ENCODE measurements around the gene POLR2I.
A peak's percentile ranks its signal among the peaks of the same experiment; 100 is the strongest.
"Not testable (repeated sequence)": the region's sequence is repeated elsewhere in the genome, so short reads cannot be mapped to it uniquely, and the experiment has no call there.

POLR2I gene

DNA sequence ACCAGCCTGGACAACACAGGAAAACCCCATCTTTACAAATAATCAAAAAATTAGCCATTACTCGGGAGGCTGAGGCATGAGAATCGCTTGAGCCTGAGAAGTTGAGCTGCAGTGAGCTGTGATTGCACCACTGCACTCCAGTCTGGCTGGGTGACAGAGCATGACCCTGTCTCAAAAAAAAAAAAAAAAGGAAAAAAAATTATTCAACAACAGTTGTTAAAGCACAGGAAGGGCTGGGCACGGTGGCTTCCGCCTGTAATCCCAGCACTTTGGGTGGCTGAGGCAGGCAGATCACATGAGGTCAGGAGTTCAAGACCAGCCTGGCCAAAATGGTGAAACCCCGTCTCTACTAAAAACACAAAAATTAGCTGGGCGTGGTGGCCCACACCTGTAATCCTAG lies 16.5 kb upstream of the POLR2I start:
- not testable (repeated sequence) for DNase-seq

- no peak for DNase-seq
Measured at GRCh38 chr19:36128392-36128736, 13.7 kb upstream of the POLR2I start.

DNA sequence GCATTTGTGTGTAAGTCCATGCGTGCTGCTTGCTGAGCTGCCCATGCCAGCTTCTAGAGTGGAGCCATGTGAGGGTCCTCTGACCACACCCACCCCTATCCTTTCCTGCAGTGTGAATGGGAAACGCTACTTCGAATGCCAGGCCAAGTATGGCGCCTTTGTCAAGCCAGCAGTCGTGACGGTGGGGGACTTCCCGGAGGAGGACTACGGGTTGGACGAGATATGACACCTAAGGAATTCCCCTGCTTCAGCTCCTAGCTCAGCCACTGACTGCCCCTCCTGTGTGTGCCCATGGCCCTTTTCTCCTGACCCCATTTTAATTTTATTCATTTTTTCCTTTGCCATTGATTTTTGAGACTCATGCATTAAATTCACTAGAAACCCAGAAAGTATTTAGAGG lies 10.9 kb upstream of the POLR2I start:
- DNase-seq, result no peak

- no peak for DNase-seq
Measured at GRCh38 chr19:36121486-36122124, 6.9 kb upstream of the POLR2I start.

DNA sequence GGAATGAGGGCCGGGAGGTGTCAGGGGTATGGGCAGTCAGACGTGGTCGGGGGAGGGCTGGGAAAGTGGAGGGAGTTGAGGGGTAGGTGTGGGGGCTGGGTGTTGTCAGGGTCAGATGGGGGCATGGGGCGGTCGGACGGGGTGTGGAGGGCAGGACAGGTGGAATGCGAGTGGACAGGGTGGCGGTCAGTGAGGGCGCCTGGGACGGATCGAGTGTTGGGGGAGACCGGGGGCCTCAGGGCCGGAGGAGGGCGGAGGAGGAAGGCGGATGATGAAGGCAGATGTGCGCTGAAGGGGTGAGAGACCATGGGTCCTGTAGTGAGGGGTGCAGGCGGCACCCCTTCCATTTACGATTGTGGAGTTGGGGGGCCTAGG lies 6.3 kb upstream of the POLR2I start:
- DNase-seq, result no peak

- DNase-seq, result no peak
Measured at GRCh38 chr19:36120092-36120983, 5.7 kb upstream of the POLR2I start.

- no peak for DNase-seq
Measured at GRCh38 chr19:36116344-36116637, 1.6 kb upstream of the POLR2I start.

- no peak for DNase-seq
Measured at GRCh38 chr19:36115453-36116343, 1.0 kb upstream of the POLR2I start, which contains the start of gene TBCB. Gene TBCB (plus strand): TSS chr19:36115468. CDS start chr19:36115561, 93 bp downstream.

DNA sequence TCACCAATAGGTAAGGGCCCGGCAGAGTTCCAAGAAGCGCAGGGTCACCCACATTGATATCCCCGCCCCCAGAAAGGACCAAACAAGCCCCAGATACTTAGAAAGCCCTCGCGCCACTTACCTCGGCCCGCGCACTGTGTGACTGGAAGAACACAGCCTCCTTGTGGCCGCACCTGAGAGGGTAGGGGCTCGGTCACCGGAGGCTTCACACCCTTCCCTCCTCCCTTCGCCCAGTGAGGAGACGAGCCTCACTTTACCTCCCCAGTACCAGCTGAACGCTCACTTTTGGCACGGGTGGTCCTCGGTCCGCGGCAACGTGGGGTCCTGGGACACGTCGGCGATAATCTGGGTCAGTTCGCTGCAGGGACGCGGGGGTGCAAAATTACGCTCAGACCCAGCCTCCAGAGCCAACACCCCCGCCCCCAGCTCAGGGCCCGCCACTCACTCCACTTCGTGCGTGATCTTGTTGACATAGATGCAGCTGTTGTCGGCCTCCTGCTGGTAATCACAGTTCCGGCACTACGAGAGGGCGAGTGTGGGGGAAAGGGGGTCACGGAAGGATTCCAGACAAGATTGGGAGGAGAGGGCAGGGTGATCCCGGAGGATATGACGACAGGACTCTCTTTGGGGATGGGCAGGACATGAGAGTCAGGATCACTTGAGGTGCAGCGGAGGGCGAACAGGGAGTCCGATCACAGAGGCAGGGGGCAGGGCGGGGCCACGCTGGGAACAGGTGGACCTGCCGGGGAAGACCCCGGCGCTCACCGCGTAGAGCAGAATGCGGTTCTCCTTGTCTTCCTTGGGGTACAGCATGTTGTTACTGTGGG lies 568 bp downstream of the POLR2I start:
- DNase-seq, result peak; percentile 46

- no peak for DNase-seq
Measured at GRCh38 chr19:36113425-36113824, 1.2 kb downstream of the POLR2I start.

DNA sequence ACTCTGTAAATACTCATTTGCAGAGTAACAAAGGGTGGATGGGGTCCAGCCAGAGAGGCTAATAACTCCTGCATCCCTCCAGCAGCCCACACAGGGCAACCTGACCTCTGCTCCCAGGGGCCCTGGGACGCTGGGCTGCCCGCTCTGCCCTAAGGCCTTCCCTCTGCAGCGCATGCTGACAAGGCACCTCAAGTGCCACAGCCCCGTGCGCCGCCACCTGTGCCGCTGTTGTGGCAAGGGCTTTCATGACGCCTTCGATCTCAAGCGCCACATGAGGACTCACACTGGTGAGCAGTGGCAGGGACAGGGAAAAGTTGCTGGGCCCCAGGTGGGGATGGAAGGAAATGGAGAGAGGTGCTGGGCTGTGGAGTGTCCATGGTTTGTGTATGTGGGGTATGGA lies 2.0 kb downstream of the POLR2I start:
- DNase-seq, result no peak

DNA sequence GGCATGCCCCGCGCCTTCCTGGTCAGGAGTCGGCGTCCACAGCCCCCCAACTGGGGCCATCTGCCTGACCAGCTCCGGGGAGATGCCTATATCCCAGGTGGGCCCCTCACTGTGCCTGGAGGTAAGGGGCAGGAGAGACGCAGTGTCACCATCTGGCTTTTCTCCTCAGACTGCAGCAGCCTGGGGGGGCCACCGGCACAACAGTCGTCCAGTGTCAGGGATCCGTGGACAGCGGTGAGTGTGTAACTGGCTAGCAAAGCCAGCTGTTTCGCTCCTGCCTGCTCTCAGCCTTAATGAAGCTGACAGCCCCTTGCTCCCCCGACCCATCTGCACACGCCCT lies 3.5 kb downstream of the POLR2I start:
- DNase-seq, result no peak

GRCh38 chr19:36110487-36111199 lies 4.0 kb downstream of the POLR2I start, which contains the start of gene OVOL3:
Gene OVOL3 (plus strand): TSS chr19:36111143. CDS start chr19:36111203, 60 bp downstream.
- no peak for DNase-seq

DNA sequence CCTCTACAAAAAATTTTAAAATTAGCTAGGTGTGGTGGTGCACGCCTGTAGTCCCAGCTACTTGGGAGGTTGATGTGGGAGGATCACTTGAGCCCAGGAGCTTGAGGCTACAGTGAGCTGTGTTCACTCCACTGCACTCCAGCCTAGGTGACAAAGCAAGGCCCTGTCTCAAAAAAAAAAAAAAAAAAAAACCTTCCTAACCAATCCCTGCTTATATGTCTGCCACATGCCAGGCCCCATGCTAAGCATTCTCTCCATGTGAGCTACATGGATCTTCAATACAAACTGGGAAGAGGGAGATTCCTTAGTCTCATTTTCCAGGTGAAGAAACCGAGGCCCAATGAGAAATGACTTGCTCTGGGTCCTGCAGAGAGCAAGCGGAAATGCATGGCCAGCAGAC lies 6.0 kb downstream of the POLR2I start:
- DNase-seq, result no peak

DNA sequence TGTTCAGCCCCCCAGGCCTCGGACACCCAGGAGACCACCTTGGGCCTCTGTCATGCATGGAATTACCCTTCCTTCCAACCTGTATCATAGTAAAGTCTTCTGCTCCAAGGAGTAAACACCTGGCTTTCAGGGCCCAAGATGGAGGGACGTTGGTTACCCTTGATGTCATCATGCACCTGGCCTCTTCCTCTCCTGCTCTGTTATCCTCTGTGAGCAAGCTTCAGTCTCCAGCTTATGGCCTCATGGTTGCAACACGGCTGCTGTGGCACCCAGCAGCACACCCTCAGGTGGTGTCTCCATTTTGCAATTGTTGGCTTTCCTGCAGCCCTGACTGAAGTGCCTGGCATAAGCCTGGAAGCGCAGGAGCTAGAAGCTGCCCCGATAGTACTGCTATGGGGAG lies 7.7 kb downstream of the POLR2I start:
- DNase-seq, result no peak

DNA sequence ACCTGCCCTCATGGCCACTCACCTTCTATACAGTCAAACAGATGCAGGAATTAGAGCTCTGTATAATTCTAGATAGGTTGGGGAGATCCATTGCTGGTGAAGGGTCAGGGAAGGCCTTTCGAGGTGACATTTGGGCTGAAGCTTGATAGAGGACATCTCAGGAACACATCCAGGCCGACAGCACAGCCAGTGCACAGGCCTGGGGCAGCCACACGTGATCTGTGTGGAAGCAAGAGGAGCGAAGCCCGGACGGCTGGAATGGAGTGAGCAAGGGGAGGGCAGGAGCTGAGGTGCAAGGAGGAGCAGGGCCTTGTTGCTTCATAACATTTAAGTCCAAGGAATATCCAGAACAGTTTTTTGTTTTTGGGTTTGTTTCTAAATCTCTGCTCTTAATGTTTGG lies 8.2 kb downstream of the POLR2I start:
- no peak for DNase-seq

- DNase-seq, result no peak
Measured at GRCh38 chr19:36103842-36104552, 10.7 kb downstream of the POLR2I start.

GRCh38 chr19:36103040-36103626 lies 11.5 kb downstream of the POLR2I start:
- DNase-seq, result no peak

DNA sequence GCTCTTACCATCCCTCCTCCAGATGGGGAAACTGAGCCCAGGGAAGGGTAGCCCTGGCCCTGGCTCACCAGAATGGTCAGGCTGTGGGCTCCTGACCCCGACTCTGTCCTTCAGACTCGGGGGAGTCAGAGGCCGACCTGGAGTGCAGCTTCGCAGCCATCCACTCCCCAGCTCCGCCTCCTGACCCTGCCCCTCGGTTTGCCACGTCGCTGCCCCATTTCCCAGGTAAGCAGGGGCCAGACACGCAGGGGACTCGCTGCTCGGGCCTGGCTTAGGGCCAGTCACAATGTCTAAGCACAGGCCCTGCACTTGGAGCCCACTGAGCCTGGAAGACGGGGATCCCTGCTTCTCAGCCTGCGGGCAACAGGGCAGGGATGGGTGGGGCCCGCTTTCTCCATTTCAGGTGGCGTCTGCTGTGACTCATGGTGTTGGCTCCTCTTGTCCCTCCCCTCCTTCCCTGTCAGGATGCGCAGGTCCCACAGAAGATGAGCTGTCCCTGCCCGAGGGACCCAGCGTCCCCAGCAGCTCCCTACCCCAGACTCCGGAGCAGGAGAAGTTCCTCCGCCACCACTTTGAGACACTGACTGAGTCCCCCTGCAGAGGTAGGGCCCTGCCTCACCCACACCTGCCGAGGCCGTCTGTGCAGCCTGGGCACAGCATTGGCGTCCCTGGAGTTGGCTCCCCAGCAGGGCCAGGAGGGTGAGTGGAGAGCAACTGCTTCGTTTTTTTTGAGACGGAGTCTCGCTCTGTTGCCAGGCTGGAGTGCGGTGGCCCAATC lies 12.9 kb downstream of the POLR2I start:
- DNase-seq, result no peak

GRCh38 chr19:36100476-36100875 lies 14.2 kb downstream of the POLR2I start:
- DNase-seq, result no peak
